ENCODE results near the gene MACROD1.
A peak's percentile ranks its signal among the peaks of the same experiment; 100 is the strongest.
"Not testable (repeated sequence)": the region's sequence is repeated elsewhere in the genome, so short reads cannot be mapped to it uniquely, and the experiment has no call there.

The MACROD1 gene

GRCh38 chr11:64060861-64061444 lies 105.0 kb downstream of the MACROD1 start:
- peak in 44 of 56 donors; percentile 18 to 82 (median 52) for DNase-seq

- no peak for DNase-seq
Measured at GRCh38 chr11:64060263-64060860, 105.6 kb downstream of the MACROD1 start.

DNA sequence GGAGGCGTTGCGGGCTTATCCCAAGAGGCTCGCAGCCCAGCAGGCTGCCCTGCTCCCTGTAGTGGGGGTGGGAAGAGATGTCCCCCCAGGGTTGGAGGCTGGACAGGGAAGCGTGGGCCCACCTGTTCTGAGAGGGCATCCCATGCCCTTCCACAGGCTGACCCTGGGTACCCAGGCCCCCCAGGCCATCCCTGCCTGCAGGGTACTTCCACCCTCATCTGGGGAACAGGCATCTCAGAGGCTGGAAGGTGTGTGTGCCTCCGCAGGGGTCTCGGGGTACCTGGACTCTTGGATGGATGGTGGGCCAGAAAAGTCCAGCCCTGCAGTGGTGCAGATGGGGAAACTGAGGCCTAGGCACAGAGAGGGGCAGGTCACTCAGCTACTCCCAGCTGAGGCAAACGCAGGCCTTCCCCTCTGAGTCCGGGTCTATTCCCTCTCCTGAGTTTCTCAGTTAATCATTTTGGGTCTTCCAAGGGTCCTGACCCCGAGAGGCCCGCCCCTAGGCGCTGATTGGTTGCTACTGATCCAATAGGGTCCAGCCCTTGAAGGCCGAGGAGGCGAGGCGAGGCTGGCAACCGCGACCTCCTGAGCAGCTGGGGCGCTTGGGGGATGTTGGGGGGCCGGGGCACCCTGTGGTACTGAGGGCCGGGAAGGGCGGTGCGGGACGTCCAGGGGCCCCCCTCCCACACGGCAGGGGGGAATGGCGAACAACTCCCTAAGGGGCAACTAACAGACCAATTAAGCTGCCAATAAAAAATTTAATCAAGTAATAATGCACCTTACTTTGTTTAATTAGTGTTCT lies 106.4 kb downstream of the MACROD1 start:
- DNase-seq = no peak

DNA sequence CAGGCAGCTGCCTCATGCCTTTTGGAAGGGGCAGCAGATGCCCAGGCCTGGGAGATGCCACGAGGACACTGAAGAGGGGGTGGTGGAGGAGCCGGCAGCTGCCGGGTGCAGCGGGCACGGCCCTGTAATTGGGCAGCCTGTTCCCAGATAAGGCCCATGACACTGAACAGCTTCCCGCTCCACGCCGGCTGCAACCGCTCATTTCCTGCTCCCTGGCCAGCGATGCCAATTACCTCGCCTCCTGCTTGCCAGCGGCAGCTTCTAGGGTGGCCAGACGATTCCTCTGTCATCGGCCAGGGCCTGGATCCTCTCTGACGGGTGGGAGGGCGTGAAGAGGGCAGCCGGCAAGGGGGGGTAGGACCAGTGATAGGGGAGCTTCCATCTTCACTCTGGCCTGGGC lies 107.4 kb downstream of the MACROD1 start:
- DNase-seq = peak in 21 of 56 donors; percentile 10 to 70 (median 32)

GRCh38 chr11:64057890-64058289 lies 108.0 kb downstream of the MACROD1 start:
- peak in 2 of 56 donors; percentile 29 to 49 for DNase-seq

DNA sequence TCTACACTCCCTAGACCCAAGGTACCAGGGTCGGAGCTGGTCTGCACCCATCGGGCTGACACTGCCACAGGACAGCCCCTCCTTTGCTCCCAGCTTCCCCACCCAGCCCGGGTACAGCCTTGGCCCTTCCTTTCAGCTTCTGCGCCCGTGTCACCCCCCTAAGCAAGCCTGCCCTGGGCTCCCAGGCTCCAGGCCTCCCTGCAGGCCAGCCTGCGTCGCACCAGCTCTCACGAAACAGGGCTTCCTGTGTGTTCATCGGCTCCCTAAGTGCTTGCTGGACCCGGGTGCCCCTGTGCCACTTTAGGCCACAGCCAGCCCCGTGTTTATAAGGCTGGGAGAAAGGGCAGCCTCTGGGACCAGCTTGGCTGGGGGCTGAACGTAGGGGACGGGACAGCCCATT lies 109.1 kb downstream of the MACROD1 start:
- no peak for DNase-seq

DNA sequence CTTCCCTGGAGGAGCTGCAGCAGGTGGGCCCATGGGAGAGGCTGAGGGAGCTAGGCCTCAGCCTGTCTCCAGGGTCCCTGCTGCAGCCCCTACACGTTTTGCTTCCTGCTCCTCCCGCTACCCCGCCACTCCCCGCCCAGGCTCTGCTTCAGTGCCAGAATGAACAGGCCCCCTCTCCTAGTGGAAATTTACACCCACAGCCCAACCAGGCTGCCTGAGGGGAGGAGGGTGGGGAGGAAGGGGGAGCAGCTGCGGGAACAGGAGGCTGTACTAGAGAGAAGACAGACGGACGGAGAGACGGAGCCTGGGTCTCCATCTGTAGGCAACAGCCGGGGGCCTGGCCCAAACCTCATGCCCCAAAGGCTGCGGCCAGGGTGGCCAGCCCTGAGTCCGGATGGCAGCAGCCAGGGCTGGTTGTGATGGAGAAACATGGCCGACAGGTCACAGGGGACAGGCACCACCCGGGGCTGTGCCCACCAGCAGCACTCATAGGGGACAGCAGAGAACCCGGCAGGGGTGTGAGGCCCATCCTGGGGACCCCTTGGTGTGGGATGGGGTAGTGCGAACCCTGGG lies 109.6 kb downstream of the MACROD1 start:
- DNase-seq = peak in 50 of 56 donors; percentile 21 to 81 (median 59)

GRCh38 chr11:64055077-64055476 lies 110.8 kb downstream of the MACROD1 start:
- DNase-seq = peak in 26 of 56 donors; percentile 14 to 69 (median 36)

GRCh38 chr11:64053699-64054098 lies 112.2 kb downstream of the MACROD1 start:
- DNase-seq = peak in 1 of 56 donors; percentile 20

DNA sequence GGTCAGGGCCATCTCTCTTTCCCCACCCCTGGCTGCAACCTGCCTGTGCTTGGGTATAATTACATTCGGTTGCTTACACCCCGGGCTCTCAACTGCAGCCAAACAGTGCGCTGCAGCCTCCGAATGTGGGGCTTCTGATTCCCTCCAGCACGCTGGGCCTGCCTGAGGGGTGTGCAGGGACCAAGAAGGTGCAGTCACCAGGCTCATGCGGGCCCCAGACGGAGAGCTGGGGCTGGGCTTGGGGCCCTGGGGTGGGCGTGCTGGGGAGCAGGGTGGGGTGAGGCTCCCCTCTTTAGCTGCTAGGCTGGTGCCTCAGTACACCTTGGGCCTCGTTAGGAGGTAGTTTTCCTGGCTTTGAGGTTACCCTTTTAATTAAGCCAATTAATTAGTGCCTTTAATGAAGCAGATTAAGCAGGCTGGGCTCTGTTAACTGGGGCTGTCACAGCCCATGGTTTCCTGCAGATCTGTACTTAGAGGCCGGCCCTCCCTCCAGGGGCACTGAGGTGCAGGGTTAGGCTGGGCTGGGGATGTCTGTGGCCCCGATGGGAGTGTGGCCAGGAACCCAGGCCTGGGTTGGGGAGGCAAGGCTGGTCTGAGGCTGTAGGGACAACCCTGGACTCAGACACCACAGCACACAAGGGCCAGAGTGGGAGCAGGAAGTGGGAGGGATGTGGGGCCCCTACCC lies 112.8 kb downstream of the MACROD1 start:
- DNase-seq = no peak

DNA sequence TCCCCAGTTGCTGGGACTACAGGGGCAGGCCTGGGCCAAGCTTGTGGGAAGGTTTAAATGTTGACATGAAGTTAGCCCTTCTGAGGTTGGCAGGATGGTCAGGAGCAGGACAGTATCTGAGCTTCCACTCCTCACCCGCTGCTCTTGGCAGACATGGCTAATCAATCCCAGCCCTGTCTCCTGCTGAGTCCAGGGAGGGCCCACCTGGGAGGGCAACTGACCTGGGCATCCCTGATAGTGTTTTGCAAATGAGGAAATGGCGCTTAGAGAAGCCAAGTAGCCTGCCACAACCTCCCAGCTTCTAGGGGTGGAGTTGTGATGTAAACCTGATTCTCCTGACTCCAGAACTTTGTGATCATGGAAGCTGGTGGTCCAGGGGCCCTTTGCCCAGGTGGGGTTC lies 113.5 kb downstream of the MACROD1 start:
- DNase-seq = no peak

GRCh38 chr11:64051297-64051696 lies 114.6 kb downstream of the MACROD1 start:
- DNase-seq = peak in 3 of 56 donors; percentile 29 to 48 (median 39)

GRCh38 chr11:64049509-64049908 lies 116.4 kb downstream of the MACROD1 start:
- no peak for DNase-seq

DNA sequence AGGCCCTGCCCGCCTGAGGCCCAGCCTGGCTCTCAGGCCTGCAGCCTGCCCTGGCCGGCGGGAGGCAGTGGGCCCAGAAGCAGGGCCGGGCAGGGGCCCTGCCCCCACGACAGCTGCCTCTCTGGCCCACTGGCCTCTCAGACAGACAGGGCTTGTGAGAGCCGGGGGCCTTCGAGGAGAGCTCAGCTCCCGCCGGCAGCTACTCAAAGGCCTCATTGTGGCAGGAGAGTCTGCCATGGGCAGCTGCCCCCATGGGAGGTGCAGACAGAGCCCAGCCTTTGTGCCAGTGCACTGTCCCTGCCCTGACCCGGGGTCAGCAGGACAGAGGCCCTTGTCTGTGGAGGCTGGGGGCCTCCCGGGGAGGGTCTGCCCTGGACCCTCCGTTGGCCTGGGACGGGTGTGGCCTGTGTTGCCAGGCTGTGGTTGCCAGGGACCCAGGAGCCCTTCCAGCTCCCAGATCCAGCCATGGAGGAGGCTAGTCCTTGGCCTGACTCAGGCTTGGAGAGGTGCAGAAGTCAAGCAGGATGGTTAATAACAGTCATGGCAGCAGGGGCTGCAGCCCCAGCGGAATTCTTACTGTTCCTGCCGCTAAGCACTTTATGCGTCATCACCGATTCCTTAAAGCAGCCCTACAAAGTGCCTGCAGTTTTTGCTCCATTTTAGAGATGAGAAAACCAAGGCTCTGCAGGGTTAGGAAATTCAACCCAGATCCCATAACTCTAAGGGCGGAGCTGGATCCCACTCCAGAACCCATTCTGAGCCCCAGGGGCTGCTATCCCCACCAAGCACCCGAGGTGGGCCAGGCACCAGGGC lies 117.7 kb downstream of the MACROD1 start:
- DNase-seq = peak in 55 of 56 donors; percentile 43 to 99 (median 95)

DNA sequence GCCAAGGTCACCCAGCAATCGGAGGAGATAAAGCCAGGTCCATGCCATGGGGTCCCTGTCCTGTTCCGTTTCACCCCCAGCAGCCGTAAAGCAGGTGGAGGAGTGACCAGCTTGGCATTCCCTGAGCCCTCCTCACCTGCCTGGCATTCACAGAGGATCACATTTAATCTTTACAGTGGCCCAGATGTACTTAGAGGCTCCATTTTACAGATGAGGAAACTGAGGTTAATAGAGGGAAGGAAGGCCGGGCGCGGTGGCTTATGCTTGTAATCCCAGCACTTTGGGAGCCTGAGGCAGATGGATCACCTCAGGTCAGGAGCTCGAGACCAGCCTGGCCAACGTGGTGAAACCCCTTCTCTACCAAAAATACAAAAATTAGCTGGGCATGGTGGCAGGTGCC lies 118.5 kb downstream of the MACROD1 start:
- not testable (repeated sequence) for DNase-seq

- no peak for DNase-seq
Measured at GRCh38 chr11:64045700-64046099, 120.2 kb downstream of the MACROD1 start.

GRCh38 chr11:64044730-64045393 lies 121.1 kb downstream of the MACROD1 start:
- peak in 50 of 56 donors; percentile 27 to 84 (median 66) for DNase-seq

GRCh38 chr11:64043545-64043944 lies 122.4 kb downstream of the MACROD1 start:
- DNase-seq = no peak

DNA sequence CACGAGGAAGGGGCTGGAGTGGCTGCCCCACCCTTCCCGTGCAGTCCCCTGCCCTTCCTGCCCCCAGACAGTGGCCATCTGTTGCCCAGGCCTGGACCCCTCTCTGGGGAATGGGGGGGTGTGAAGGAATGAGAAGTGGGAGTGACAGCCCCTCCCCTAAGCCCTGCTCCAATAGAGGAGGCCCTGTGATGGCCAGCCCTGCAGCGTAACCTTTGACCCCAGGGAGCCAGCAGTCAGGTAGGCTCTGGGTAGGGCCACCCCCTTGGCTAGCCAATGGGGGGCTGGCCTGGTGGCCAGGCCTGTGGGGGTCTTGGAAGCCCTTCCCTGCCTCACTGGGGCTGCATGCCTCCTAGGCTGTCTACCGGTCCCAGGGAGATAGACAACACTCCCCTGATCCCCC lies 123.6 kb downstream of the MACROD1 start:
- no peak for DNase-seq

DNA sequence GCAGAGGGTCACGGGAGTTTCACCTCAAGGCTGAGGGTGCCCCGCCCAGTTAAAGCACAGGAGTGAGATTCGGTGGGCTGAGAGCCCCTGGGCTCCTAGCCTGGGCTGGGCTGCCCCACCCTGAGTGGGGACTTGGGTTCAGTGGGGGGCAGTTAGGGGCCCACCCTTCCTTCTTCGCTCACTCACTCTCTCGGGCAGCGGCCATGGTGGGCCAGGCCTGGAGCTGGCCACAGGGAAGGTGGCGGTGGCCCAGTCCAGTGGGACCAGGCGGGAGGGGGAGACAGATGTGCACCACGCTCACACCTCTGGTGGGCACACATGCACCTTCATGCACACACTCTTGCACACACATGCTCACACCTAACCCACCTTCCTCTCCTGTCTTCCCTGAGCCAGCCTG lies 124.1 kb downstream of the MACROD1 start:
- DNase-seq = no peak

Measured in nucleus accumbens (tissue), 56 donors.